GM12874 (cell line): Measurements from ENCODE around the gene PRR5.

Experiments used
- TF ChIP-seq, protein P1 (sequence below): IDR thresholded peaks from 2 replicates; pipeline ENCODE4 v1.5.1; 2011; ENCODE audit warnings: low read depth, mild to moderate bottlenecking, control low read depth, low read length, moderate library complexity; ENCODE audit not compliant: insufficient read depth

The PRR5 gene, protein sequence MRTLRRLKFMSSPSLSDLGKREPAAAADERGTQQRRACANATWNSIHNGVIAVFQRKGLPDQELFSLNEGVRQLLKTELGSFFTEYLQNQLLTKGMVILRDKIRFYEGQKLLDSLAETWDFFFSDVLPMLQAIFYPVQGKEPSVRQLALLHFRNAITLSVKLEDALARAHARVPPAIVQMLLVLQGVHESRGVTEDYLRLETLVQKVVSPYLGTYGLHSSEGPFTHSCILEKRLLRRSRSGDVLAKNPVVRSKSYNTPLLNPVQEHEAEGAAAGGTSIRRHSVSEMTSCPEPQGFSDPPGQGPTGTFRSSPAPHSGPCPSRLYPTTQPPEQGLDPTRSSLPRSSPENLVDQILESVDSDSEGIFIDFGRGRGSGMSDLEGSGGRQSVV

DNA sequence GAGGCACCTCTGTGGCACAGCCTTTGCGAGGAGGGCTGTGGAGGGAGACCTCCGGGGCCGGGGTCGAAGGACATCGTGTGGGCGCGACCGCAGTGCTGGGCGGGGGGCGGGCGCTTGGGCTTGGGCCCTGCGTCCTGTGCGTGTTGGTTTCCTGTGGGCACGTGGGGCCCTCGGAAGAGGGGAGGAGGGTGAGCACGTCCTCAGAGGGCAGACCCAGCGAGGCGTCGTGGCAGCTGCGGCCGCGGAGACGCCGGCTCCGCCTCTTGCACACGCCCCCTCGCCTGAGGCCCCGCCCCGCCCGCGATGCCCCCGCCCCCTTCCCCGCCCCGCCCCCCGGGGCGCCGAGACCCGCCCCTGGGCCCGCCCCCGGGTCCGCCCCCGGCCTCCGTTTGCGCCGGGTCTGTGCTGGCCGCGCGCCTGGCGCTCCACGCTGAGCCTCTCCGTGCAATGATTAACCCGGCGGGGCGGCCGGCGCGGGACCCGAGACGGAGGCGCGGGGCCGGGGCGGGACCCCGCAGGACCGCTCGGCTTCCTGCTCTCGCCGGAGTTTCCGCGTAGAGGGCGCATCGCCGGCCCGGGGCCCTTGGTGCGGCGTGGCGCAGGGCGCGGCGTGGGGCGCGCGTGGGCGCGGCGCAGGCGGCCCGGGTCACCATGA is at the start of gene PRR5:
TSS of gene PRR5 (plus strand) at position 381 of the 655 bp plus-strand sequence. CDS start at position 652, 271 bp downstream.
- TF ChIP-seq, protein P1, sequence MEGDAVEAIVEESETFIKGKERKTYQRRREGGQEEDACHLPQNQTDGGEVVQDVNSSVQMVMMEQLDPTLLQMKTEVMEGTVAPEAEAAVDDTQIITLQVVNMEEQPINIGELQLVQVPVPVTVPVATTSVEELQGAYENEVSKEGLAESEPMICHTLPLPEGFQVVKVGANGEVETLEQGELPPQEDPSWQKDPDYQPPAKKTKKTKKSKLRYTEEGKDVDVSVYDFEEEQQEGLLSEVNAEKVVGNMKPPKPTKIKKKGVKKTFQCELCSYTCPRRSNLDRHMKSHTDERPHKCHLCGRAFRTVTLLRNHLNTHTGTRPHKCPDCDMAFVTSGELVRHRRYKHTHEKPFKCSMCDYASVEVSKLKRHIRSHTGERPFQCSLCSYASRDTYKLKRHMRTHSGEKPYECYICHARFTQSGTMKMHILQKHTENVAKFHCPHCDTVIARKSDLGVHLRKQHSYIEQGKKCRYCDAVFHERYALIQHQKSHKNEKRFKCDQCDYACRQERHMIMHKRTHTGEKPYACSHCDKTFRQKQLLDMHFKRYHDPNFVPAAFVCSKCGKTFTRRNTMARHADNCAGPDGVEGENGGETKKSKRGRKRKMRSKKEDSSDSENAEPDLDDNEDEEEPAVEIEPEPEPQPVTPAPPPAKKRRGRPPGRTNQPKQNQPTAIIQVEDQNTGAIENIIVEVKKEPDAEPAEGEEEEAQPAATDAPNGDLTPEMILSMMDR: no peak

DNA sequence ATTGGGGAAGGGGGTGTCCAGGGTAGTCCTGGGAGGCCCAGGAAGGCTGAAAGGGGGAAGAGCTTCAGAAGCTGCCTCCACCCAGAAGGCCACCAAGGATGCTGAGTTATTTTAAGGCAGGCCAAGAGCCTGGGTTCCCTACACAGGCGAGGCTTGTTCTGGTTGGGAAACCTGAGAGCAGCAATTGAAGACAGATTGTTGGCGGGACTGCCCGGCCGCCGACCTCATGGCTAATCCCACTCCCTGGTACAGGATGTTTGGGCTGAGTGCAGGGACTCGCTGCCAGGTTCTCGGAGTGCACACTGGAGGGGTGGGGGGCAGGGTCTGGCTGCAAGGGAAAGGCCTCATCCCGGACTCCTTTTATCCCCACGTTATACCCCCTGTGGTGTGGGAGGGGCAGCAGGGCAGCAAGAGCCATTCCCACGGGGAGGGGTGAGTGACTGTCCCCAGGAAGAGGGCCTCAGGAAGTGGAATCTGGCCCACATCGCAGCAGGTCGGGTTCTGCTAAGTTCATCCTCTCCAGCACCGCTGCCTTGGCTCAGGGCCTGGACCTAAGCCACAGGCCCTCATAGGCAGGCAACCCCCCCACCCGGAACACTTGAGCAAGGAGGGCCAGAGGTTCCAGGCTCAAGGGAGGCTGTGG is 43.6 kb upstream of the PRR5 start:
- TF ChIP-seq, protein P1: no peak

DNA sequence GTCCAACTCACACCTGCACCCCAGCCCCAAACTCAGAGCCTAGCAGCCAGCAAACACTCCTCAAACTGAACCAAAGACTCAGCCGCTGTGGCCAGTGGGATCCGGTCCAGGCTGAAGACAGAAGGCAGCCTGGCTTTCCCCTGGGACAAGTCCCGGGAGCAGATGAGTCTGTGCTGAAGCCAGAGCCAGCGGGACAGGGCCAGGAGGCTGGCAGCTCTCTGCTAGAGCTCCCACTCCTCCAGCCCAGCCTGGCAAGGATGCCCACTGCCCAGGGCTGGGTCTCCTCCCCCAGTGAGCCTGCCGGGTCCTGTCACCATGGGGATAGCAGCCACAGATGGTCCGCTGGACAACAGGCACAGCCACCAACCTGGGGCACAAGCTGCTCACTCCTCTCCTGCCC is 42.9 kb upstream of the PRR5 start:
- TF ChIP-seq, protein P1: no peak

DNA sequence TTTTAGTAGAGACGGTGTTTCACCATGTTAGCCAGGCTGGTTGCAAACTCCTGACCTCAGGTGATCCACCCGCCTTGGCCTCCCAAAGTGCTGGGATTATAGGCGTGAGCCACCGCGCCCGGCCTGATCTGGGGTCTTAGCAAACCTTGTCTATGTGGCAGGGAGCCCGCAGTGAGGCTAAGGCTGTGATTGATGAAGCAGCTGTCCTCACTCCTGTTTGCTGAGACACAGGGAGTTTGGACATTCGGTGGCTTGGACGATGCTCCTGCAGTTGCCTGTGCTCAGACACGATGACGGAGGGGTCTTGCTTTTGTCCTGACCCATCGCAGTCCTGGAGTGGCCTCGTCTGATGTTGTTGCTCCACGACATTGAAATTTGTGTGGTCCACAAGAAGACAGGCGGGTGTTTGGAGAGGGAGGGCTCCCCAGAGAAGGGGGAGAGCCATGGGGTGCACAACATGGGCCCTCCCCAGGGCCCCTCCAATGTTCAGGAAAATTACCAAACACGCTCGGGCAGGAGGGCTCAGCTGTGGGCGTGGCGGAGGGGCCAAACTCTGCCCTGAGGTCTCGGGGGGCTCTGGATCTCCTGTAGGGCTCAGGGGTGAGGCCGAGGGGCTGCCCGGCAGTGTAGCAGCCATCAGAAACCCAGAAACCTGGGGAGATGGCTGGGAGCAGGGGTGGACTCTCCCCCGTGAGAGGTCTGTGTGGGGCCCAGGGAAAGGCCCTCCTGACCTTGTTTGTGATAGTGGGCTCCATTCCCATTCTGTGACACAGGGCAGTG is 41.8 kb upstream of the PRR5 start:
- TF ChIP-seq, protein P1: no peak

DNA sequence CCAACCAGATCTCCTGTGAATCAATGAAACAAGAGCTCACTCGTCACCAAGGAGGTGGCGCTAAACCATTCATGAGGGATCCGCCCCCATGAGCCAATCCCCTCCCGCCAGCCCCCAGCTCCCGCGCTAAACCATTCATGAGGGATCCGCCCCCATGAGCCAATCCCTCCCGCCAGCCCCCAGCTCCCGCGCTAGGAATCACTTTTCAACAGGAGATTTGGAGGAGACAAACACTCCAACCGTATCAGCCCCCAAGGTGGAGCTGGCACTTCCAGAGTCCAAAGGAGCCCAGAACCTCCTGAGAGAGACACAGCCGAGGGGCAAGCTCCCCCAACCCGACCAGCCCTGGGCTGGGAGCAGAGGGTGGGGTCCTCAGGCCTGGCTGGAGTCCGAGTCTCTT is 40.9 kb upstream of the PRR5 start:
- TF ChIP-seq, protein P1: no peak

DNA sequence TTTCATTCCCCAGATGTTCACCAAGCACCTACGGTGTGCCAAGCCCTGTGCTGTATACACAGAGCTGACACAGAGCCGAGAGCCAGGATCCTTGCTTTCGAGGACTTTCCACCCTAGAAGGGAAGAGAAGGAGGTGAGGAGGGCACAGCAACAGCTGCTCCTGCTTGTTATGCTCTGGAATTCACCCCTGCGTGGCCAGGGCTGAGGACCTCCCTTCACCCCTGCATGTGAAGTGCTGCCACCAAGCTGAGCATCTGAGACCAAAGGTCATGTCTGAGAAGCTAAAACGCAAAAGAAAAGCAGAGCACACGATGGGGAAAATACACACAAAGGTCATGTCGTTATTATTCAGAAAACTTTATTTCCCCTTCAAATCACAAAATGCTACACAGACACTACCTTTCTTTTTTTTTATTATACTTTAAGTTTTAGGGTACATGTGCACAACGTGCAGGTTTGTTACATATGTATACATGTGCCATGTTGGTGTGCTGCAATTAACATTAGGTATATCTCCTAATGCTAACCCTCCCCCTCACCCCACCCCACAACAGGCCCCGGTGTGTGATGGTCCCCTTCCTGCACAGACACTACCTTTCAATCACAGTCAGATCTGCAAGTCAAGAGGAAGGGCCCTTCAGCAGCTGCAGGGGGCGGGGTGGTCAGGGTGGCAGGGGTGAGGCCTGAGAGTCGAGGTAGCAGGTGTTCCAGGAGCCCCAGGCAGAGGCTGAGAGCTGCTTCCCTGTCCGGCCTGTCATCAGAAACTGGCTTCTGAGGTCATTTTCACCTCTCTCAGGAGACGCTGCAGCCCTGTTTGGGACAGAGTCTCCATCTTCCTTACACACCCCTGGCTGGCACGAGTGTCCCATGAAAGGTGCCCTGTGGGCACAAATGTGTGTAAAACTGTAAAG is 40.1 kb upstream of the PRR5 start:
- TF ChIP-seq, protein P1: no peak
